GM12878 (cell line): ENCODE measurements around the gene RGS6. TPM values are rescaled to one million over a fixed set of nuclear protein-coding genes. Genes with fewer than 3 reads are reported as not detected.

Experiments
- ATAC-seq: fragments of 200-7000 bp; cut with Tn5 transposase; 3 replicates; pipeline ENCODE4 v1.9.1; 2020; ENCODE audit warnings: mild to moderate bottlenecking, moderate library complexity
- BruUV-seq: library from RNA; stranded (reverse); fragments of 400-500 nt; replicated peaks from 2 replicates; lab custom pipeline; 2021; lab: Mats Ljungman, UMichigan
- CTCF ChIA-PET: fragments of 300-600 bp; sonication (Branson Sonifier 250); formaldehyde crosslinking; extraction: SDS; loops from one replicate; lab custom pipeline; 2021; ENCODE audit warnings: inconsistent platforms; lab: Yijun Ruan, JAX
- POLR2A ChIA-PET: fragments of 350-600 bp; formaldehyde crosslinking; extraction: SDS; loops from one replicate; lab custom pipeline; 2021; ENCODE audit warnings: inconsistent platforms; lab: Charles Lee
- RAD21 ChIA-PET: fragments of 300-600 bp; sonication (Branson Sonifier 250); formaldehyde crosslinking; loops from one replicate; lab custom pipeline; 2023; ENCODE audit warnings: antibody characterized with exemption; ENCODE audit not compliant: unreplicated experiment; lab: Charles Lee
- SMC1A ChIA-PET: fragments of 300-600 bp; sonication (Branson Sonifier 250); formaldehyde crosslinking; loops from one replicate; lab custom pipeline; 2023; ENCODE audit not compliant: unreplicated experiment, uncharacterized antibody; lab: Charles Lee
- DNase-seq: peaks from one replicate; pipeline ENCODE4 v3.0.0-alpha.2; 2011; ENCODE audit warnings: low read depth, low spot score
- FAIRE-seq: peaks from 3 replicates; lab custom pipeline; 2011; peaks lifted over from hg19 to GRCh38; lab: Jason Lieb, UNC
- H2AFZ ChIP-seq: 2 replicates; pipeline ENCODE4 v1.6.0; 2011; ENCODE audit warnings: low read depth, low read length, control low read depth; ENCODE audit not compliant: control insufficient read depth
- H3K27ac ChIP-seq: 2 replicates; pipeline ENCODE4 v1.5.1; 2011; ENCODE audit warnings: control low read depth; ENCODE audit not compliant: control insufficient read depth, insufficient read depth
- H3K27me3 ChIP-seq, 2 experiments: replicated peaks in 1 of 2; 2 replicates each; pipeline versions ENCODE4 v1.6.0 to v1.6.1; 2011; ENCODE audit warnings: low read length in 1 of 2; ENCODE audit not compliant: control insufficient read depth in 2 of 2, insufficient read depth in 2 of 2
- H3K36me3 ChIP-seq, 2 experiments: 2 replicates each; pipeline ENCODE4 v1.5.1; 2011; ENCODE audit warnings: low read length in 1 of 2; ENCODE audit not compliant: control insufficient read depth in 2 of 2, insufficient read depth in 2 of 2
- H3K4me1 ChIP-seq: 2 replicates; pipeline ENCODE4 v1.6.1; 2011; ENCODE audit warnings: mild to moderate bottlenecking, low read length, moderate library complexity, mixed read lengths; ENCODE audit not compliant: control insufficient read depth, insufficient read depth
- H3K4me2 ChIP-seq: 2 replicates; pipeline ENCODE4 v1.6.0; 2011; ENCODE audit warnings: control low read depth; ENCODE audit not compliant: control insufficient read depth, insufficient read depth
- H3K4me3 ChIP-seq: fragments of 200-600 bp; sonication (generic); 2 replicates; pipeline ENCODE4 v1.5.1; 2016
- H3K79me2 ChIP-seq: 2 replicates; pipeline ENCODE4 v1.6.0; 2011; ENCODE audit warnings: low read length; ENCODE audit not compliant: control insufficient read depth, insufficient read depth
- H3K9ac ChIP-seq: 2 replicates; pipeline ENCODE4 v1.8.0; 2011; ENCODE audit warnings: low read length, control low read depth, mixed read lengths; ENCODE audit not compliant: control insufficient read depth, insufficient read depth
- H3K9me3 ChIP-seq: replicated peaks from 3 replicates; pipeline ENCODE4 v1.5.1; 2011; ENCODE audit warnings: mild to moderate bottlenecking, low read length; ENCODE audit not compliant: control insufficient read depth, insufficient read depth
- H4K20me1 ChIP-seq: 2 replicates; pipeline ENCODE4 v1.6.0; 2011; ENCODE audit not compliant: control insufficient read depth, insufficient read depth
- BMI1 ChIP-seq: fragments of 450-650 bp; IDR thresholded peaks from 2 replicates; pipeline ENCODE4 v1.6.1; 2016; ENCODE audit warnings: mild to moderate bottlenecking, moderate library complexity, borderline replicate concordance
- CBX3 ChIP-seq: fragments of 200-600 bp; sonication (generic); IDR thresholded peaks from 2 replicates; pipeline ENCODE4 v1.6.1; 2016; ENCODE audit warnings: low read depth, borderline replicate concordance
- DPF2 ChIP-seq: fragments of 450-650 bp; IDR thresholded peaks from 2 replicates; pipeline ENCODE4 v1.6.1; 2017; ENCODE audit warnings: mild to moderate bottlenecking
- FOS ChIP-seq: IDR thresholded peaks from 3 replicates; pipeline ENCODE4 v1.6.1; 2011; ENCODE audit warnings: borderline replicate concordance; ENCODE audit not compliant: insufficient read length; ENCODE audit errors: extremely low read depth
- MEF2B ChIP-seq: fragments of 450-650 bp; IDR thresholded peaks from 2 replicates; pipeline ENCODE4 v1.6.1; 2018; ENCODE audit warnings: mild to moderate bottlenecking, moderate library complexity; ENCODE audit not compliant: partially characterized antibody, poor library complexity, severe bottlenecking
- PAX5 ChIP-seq: IDR thresholded peaks from 2 replicates; pipeline ENCODE4 v1.6.1; 2011; ENCODE audit warnings: low read depth, low read length, borderline replicate concordance
- RAD21 ChIP-seq: IDR thresholded peaks from 2 replicates; pipeline ENCODE4 v1.6.1; 2011; ENCODE audit warnings: mild to moderate bottlenecking, low read depth, low read length, moderate library complexity; ENCODE audit not compliant: insufficient read depth
- RUNX3 ChIP-seq: IDR thresholded peaks from 2 replicates; pipeline ENCODE4 v1.6.1; 2012; ENCODE audit warnings: low read length, inconsistent platforms
- SMC3 ChIP-seq: IDR thresholded peaks from 2 replicates; pipeline ENCODE4 v1.6.1; 2011; ENCODE audit warnings: low read length, improper control_type of control experiment, borderline replicate concordance
- SUZ12 ChIP-seq: fragments of 200-600 bp; sonication (generic); IDR thresholded peaks from one replicate; pipeline ENCODE4 v1.6.1; 2018; ENCODE audit warnings: antibody characterized with exemption, mild to moderate bottlenecking; ENCODE audit not compliant: unreplicated experiment
- YY1 ChIP-seq: IDR thresholded peaks from 2 replicates; pipeline ENCODE4 v1.6.1; 2011; ENCODE audit warnings: low read depth, mild to moderate bottlenecking, low read length
- ZNF622 ChIP-seq: fragments of 450-650 bp; IDR thresholded peaks from 2 replicates; pipeline ENCODE4 v1.6.1; 2017; ENCODE audit warnings: mild to moderate bottlenecking, inconsistent platforms
- WGBS: methylation state at CpG from one replicate; pipeline ENCODE4 v1.1.6; 2016; ENCODE audit warnings: low lambda C conversion rate; ENCODE audit not compliant: insufficient replicate concordance, insufficient coverage; ENCODE audit errors: missing lambda C conversion rate; 5-methylcytosine and 5-hydroxymethylcytosine counted together
- in situ Hi-C: fragments of 300-500 bp; cut with MboI; formaldehyde crosslinking; loops from 9 replicates; pipeline ENCODE4 v1.14.3; 2018; ENCODE audit warnings: mixed read lengths
- intact Hi-C: fragments of 100-400 bp; cut with micrococcal nuclease; formaldehyde crosslinking; loops from one replicate; pipeline ENCODE4 v1.14.2; 2022; ENCODE audit not compliant: unreplicated experiment
- polyA plus RNA-seq, 11 experiments: library from polyadenylated mRNA; depleted of rRNA in 4 of 11; unstranded in 6 of 11; stranded (reverse) in 5 of 11; fragments of >200 nt; fragmentation: Nextera tagmentation in 4 of 11; fragmentation: Illumina TruSeq in 1 of 11; extraction: Ambion mirVana in 4 of 11; extraction: Trizol in 1 of 11; gene quantifications; 1 replicate in 1 of 11; 2 replicates in 10 of 11; pipeline versions ENCODE4 v1.2.1 to v1.2.3, GENCODE V29; 2011 to 2016; ENCODE audit warnings: inconsistent platforms in 2 of 11, missing spikeins in 2 of 11, low read depth in 1 of 11
- total RNA-seq, 4 experiments: library from RNA; depleted of rRNA in 3 of 4; stranded (reverse); fragments of >200 nt in 3 of 4; fragmentation: Illumina TruSeq in 1 of 4; extraction: Trizol in 1 of 4; gene quantifications; 2 replicates each; pipeline versions ENCODE4 v1.2.1 to v1.2.3, GENCODE V29; 2013 to 2021
- TF ChIP-seq, protein P1 (sequence below), 3 experiments: IDR thresholded peaks in 2 of 3; conservative IDR thresholded peaks in 1 of 3; 2 replicates each; pipeline ENCODE4 v1.5.1; 2011; ENCODE audit warnings: low read depth in 3 of 3, low read length in 3 of 3, mild to moderate bottlenecking in 3 of 3, control low read depth in 2 of 3, moderate library complexity in 2 of 3, inconsistent platforms in 1 of 3, mixed read lengths in 1 of 3; ENCODE audit not compliant: control insufficient read depth in 2 of 3, insufficient read depth in 1 of 3; ENCODE audit errors: extremely low read depth in 1 of 3

Gene RGS6
- total and polyA plus RNA-seq, 10 of the 15 experiments (the other 5 are each of a cell fraction or from before 2014, with no cell fraction given), result 3.9 to 18.1 (median 12.4) TPM

DNA sequence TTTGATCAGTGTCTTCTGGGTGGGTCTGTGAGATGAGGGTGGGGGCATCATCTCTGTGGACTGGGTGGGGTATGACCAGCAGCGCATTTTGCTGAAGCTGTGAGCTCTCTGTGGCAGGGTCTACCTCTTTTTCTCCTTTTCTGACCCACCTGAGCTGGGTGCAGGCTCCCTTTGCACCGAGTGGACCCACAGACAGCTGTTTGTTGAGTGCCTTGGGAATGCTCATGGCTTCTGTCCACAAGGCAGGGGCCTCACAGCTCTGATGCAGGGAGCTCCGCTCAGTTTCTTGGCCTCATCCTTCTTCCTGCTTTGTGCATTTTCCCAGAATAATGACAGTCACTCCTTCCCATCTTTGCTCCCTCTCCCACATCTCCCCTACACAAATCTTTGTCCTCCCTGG, 581.1 kb downstream of the RGS6 start:
- no peaks in the 10 kb centered on the region for H4K20me1 ChIP-seq
- H3K27ac ChIP-seq, result no peak overlapping the region
- DNase-seq (no peak), FAIRE-seq (no peak), ATAC-seq (no peak)
- no peaks in the 10 kb centered on the region for H3K79me2 ChIP-seq
- POLR2A ChIA-PET, result interaction anchor here (1.3 to 1.4 kb wide), 2 partner anchors 154 to 435 kb away, joined by 3 to 5 read pairs; no protein-coding TSS in a partner anchor
- RAD21 ChIA-PET, result interaction anchor here (0.7 to 10.4 kb wide), 27 partner anchors 8 to 956 kb away, joined by 3 to 216 read pairs (median 4); partner anchors contain the start of genes DCAF4 and DPF3
- WGBS, result 85% methylated on average over 3 of the region's 3 CpGs
- H3K4me1 ChIP-seq, result peaks cover 24% of the 10 kb centered on the region
- CTCF ChIA-PET, result interaction anchor here (0.6 to 12.6 kb wide), 55 partner anchors 9 to 1233 kb away, joined by 3 to 520 read pairs (median 4); partner anchors contain the start of gene DPF3
- H2AFZ ChIP-seq, result no peak overlapping the region
- no peak for TF ChIP-seq BMI1
- intact Hi-C loops (loop anchor here (10.0 kb wide), 1 partner anchor 301 kb away; no protein-coding TSS in a partner anchor), in situ Hi-C loops (loop anchor here (5.0 to 10.0 kb wide), 2 partner anchors 434 to 961 kb away; no protein-coding TSS in a partner anchor)
- no peak overlapping the region for H3K4me3 ChIP-seq
- SMC1A ChIA-PET, result interaction anchor here (0.7 to 8.8 kb wide), 34 partner anchors 8 to 436 kb away, joined by 3 to 304 read pairs (median 4); partner anchors contain the start of genes DCAF4 and DPF3
- H3K27me3 ChIP-seq, result no peaks in the 10 kb centered on the region
- H3K4me2 ChIP-seq, result no peak overlapping the region
- BruUV-seq, result no TSS peak
- no peaks in the 10 kb centered on the region for H3K9me3 ChIP-seq
- no peak overlapping the region for H3K9ac ChIP-seq
- no peaks in the 10 kb centered on the region for H3K36me3 ChIP-seq

DNA sequence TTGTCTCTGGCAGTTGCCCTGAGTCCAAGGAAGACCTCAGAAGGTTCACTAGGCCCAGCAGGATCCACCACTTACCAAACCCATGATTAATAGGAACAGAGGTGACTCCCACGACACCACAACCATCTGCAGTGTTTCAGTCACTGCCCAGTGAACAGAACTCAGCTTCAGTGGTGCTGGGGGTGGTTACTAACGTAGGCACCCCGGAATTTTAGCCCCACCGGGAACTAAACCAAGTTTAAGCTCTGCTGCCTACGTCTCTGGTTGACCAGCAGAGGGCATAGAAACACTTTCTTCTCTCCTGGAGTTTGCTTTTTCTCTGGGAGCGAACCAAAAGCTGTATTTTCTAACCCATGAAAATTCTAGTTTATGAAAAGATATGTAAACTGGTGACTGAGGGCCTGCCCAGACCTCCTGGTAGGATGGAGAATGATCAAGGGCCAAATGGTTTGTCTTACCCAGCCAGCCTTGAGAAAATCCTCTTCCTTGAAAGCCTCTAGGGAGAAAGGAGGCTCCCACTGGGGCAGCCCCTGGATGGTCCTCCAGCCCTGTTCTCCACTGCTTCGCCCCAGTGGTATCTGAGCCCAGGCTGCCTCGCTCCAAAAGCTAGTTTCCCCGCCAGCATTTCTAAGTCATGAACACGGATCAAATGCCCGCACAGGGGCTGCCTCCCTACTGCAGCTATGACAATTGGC, 581.9 kb downstream of the RGS6 start:
- H3K27ac ChIP-seq, result 0 out of 2 replicates have a peak overlapping the region, but pooled peaks have one; percentile 3
- WGBS, result 38% methylated on average over 11 of the region's 11 CpGs
- FAIRE-seq (no peak), DNase-seq (no peak), ATAC-seq (peak; percentile 40)
- no peaks in the 10 kb centered on the region for H3K79me2 ChIP-seq
- no peak overlapping the region for H3K9ac ChIP-seq
- peak overlapping the region; percentile 48 for H2AFZ ChIP-seq
- intact Hi-C loops, result loop anchor here (10.0 kb wide), 1 partner anchor 301 kb away; no protein-coding TSS in a partner anchor
- H3K27me3 ChIP-seq, result no peaks in the 10 kb centered on the region
- peaks cover 32% of the 10 kb centered on the region for H3K4me1 ChIP-seq
- POLR2A ChIA-PET, result interaction anchor here (1.3 to 1.4 kb wide), 2 partner anchors 153 to 435 kb away, joined by 3 to 5 read pairs; no protein-coding TSS in a partner anchor
- in situ Hi-C loops, result loop anchor here (5.0 to 10.0 kb wide), 2 partner anchors 433 to 961 kb away; no protein-coding TSS in a partner anchor
- SMC1A ChIA-PET, result interaction anchor here (0.6 to 8.8 kb wide), 54 partner anchors 8 to 1521 kb away, joined by 3 to 304 read pairs (median 4); partner anchors contain the start of genes DCAF4, DPF3 and RBM25
- no peaks in the 10 kb centered on the region for H3K9me3 ChIP-seq
- no TSS peak for BruUV-seq
- CTCF ChIA-PET, result interaction anchor here (0.6 to 12.6 kb wide), 60 partner anchors 9 to 1233 kb away, joined by 3 to 520 read pairs (median 4); partner anchors contain the start of gene DPF3
- H3K4me2 ChIP-seq, result no peak overlapping the region
- H3K36me3 ChIP-seq, result no peaks in the 10 kb centered on the region
- no peaks in the 10 kb centered on the region for H4K20me1 ChIP-seq
- H3K4me3 ChIP-seq, result no peak overlapping the region
- RAD21 ChIA-PET, result interaction anchor here (0.6 to 10.4 kb wide), 33 partner anchors 9 to 955 kb away, joined by 3 to 216 read pairs (median 4); partner anchors contain the start of genes DCAF4 and DPF3
- TF ChIP-seq MEF2B (peak; percentile 46), RUNX3 (peak; percentile 41), RAD21 (peak; percentile 83), ZNF622 (no peak), DPF2 (no peak), SUZ12 (no peak), FOS (no peak), SMC3 (peak; percentile 79), CBX3 (no peak), PAX5 (peak; percentile 40; the same call in 1 of the 2 replicates), YY1 (0 out of 2 replicates have a peak, but pooled peaks have one; percentile 32)
- TF ChIP-seq, protein P1, sequence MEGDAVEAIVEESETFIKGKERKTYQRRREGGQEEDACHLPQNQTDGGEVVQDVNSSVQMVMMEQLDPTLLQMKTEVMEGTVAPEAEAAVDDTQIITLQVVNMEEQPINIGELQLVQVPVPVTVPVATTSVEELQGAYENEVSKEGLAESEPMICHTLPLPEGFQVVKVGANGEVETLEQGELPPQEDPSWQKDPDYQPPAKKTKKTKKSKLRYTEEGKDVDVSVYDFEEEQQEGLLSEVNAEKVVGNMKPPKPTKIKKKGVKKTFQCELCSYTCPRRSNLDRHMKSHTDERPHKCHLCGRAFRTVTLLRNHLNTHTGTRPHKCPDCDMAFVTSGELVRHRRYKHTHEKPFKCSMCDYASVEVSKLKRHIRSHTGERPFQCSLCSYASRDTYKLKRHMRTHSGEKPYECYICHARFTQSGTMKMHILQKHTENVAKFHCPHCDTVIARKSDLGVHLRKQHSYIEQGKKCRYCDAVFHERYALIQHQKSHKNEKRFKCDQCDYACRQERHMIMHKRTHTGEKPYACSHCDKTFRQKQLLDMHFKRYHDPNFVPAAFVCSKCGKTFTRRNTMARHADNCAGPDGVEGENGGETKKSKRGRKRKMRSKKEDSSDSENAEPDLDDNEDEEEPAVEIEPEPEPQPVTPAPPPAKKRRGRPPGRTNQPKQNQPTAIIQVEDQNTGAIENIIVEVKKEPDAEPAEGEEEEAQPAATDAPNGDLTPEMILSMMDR (IDR thresholded peaks at IDR 0.05 in 2 of 3, conservative IDR thresholded peaks at IDR 0.05 in 1 of 3; ENCODE audit: control insufficient read depth in 2 of 3, extremely low read depth in 1 of 3, insufficient read depth in 1 of 3, low read depth in 3 of 3, low read length in 3 of 3), result peak; percentile 71 to 88 (median 72)
